GM04503 (cell line): Measurements from ENCODE around the gene SLC30A3.

Source experiments
- DNase-seq: peaks from one replicate; pipeline ENCODE4 v3.0.0-alpha.2; 2012; ENCODE audit warnings: low read depth

Gene SLC30A3

GRCh38 chr2:27258051-27258450 lies 4.8 kb downstream of the SLC30A3 start:
- no peak for DNase-seq

GRCh38 chr2:27256855-27257454 lies 5.9 kb downstream of the SLC30A3 start:
- DNase-seq: no peak

GRCh38 chr2:27255660-27256059 lies 7.2 kb downstream of the SLC30A3 start:
- DNase-seq: peak; percentile 11

- no peak for DNase-seq
Observed at GRCh38 chr2:27255187-27255586, 7.7 kb downstream of the SLC30A3 start.

GRCh38 chr2:27251766-27252165 lies 11.1 kb downstream of the SLC30A3 start:
- DNase-seq: no peak

GRCh38 chr2:27250652-27251379 lies 12.0 kb downstream of the SLC30A3 start:
- no peak for DNase-seq

GRCh38 chr2:27249891-27250651 lies 12.8 kb downstream of the SLC30A3 start:
- no peak for DNase-seq

GRCh38 chr2:27249159-27249890 lies 13.5 kb downstream of the SLC30A3 start:
- DNase-seq: no peak

- DNase-seq: no peak
Observed at GRCh38 chr2:27247893-27248292, 15.0 kb downstream of the SLC30A3 start.

- no peak for DNase-seq
Observed at GRCh38 chr2:27245626-27246025, 17.2 kb downstream of the SLC30A3 start.

- no peak for DNase-seq
Observed at GRCh38 chr2:27245116-27245515, 17.7 kb downstream of the SLC30A3 start.

- DNase-seq: no peak
Observed at GRCh38 chr2:27243391-27244130, 19.3 kb downstream of the SLC30A3 start.

- DNase-seq: no peak
Observed at GRCh38 chr2:27242614-27242951, 20.3 kb downstream of the SLC30A3 start.

- DNase-seq: no peak
Observed at GRCh38 chr2:27241761-27242613, 20.9 kb downstream of the SLC30A3 start.

- no peak for DNase-seq
Observed at GRCh38 chr2:27240406-27240805, 22.4 kb downstream of the SLC30A3 start.

- DNase-seq: no peak
Observed at GRCh38 chr2:27238976-27239375, 23.9 kb downstream of the SLC30A3 start.

- no peak for DNase-seq
Observed at GRCh38 chr2:27237341-27237945, 25.4 kb downstream of the SLC30A3 start.

- no peak for DNase-seq
Observed at GRCh38 chr2:27236626-27237025, 26.2 kb downstream of the SLC30A3 start.

GRCh38 chr2:27236136-27236535 lies 26.7 kb downstream of the SLC30A3 start:
- DNase-seq: no peak

- no peak for DNase-seq
Observed at GRCh38 chr2:27233341-27233740, 29.5 kb downstream of the SLC30A3 start.
